GM10266 (cell line): ENCODE measurements around the gene COL4A5.

Source experiments
- DNase-seq: peaks from one replicate; pipeline ENCODE4 v3.0.0; 2012; ENCODE audit errors: extremely low spot score
- CTCF ChIP-seq: IDR thresholded peaks from 2 replicates; pipeline ENCODE4 v1.5.1; 2012; ENCODE audit warnings: mild to moderate bottlenecking, low read depth; ENCODE audit not compliant: control insufficient read depth, insufficient read depth; ENCODE audit errors: missing control alignments

Gene COL4A5

DNA sequence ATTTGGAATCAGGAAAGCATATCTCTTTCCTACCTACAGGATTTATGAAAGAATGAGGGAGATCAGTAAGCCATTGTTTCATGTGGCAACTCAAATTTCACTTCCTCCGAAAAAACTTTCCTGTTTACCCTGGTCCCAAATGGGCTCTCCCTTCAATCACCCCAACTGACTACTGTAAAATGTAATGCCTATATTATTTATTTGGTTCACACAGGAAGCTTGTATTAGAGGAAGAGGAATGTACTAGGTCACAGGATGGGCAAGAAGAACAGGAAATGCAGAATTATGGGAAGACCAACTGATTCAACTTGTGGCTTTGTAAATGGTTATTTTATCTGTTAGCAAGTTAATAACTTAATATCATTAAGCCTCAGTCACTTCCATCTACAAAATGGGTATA is 24.5 kb upstream of the COL4A5 start:
- DNase-seq: no peak
- no peak for TF ChIP-seq CTCF

GRCh38 chrX:108415891-108416290 is 23.7 kb upstream of the COL4A5 start:
- no peak for TF ChIP-seq CTCF
- DNase-seq: no peak

DNA sequence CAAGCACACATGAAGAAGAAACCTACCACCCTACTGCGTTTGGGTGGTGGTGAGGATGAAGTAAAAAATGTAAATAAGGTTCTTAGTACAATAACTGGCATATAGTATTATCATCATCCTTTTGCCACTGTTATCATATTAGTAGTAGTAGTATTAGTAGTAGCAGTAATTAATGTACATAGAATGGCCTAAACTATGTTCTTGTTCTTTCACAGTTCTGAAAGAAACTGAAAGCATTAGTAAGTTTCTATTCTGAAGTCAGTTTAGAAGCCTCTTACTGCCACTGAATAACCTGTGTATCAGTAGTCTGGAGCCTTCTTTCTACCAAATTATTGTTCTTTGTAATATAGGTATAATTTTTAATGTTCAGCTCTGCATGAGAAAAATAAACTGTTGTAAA is 22.4 kb upstream of the COL4A5 start:
- no peak for TF ChIP-seq CTCF
- no peak for DNase-seq

- no peak for DNase-seq
- TF ChIP-seq CTCF: no peak
Observed at GRCh38 chrX:108419401-108419800, 20.2 kb upstream of the COL4A5 start.

GRCh38 chrX:108420481-108420880 is 19.2 kb upstream of the COL4A5 start:
- no peak for DNase-seq
- no peak for TF ChIP-seq CTCF

- no peak for TF ChIP-seq CTCF
- DNase-seq: no peak
Observed at GRCh38 chrX:108426262-108426661, 13.4 kb upstream of the COL4A5 start.

DNA sequence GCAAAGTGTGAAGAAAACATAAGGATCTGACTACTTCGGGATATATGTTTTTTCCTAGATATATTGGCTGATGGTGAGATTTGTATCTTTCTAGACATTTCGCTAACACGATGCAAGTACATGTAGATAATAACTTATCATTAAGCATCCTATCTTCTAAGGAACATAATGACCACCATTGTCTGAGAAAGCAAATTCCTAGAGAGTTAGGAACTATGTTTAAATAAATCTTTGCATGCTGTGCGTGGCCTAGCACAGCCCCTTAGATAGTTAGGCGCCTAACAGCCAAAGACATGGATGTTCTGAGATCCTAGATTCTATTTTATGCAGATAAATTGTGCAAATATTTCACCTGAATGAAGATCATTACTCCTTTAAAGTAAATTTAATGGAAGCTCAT is 4.4 kb upstream of the COL4A5 start:
- DNase-seq: no peak
- TF ChIP-seq CTCF: no peak
